Measurements from ENCODE around the gene SMLR1.

The SMLR1 gene

GRCh38 chr6:130849594-130849993 is 22.4 kb downstream of the SMLR1 start:
- DNase-seq: no peak

- no peak for DNase-seq
These were observed 23.8 kb downstream of the SMLR1 start for GRCh38 chr6:130851026-130851425.

DNA sequence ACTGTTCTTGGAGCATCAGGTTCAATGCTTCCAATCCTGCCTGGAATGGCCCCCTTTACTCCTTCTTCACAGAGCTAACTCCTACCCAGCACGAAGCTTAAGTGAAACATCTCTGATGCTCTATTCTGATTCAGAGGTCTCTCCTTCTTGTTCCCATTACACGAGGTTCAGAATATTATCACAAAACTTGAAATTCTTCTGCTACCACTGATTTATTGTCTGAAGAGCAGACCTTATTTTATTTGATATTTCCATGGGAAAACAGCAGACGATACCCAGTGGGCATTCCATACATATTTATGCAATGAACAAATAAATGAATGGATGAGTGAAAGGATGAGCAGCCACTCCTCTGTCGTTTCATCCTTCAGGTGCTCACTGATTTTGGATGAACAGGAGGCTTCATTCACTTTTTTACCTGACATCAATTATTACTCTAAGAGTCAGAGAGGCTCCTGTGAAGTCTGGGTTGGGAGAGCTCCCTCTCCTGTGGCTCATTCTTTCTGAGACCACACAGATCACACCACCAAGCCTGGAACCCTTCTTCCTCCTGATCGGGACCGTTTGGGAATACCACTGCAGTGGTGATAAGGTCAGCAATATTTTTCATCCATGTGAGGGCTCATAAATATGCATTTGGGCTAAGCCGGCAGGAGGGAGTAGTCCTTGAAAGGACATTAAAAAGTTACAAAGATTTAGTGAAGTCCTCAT is 25.8 kb downstream of the SMLR1 start:
- DNase-seq: no peak

DNA sequence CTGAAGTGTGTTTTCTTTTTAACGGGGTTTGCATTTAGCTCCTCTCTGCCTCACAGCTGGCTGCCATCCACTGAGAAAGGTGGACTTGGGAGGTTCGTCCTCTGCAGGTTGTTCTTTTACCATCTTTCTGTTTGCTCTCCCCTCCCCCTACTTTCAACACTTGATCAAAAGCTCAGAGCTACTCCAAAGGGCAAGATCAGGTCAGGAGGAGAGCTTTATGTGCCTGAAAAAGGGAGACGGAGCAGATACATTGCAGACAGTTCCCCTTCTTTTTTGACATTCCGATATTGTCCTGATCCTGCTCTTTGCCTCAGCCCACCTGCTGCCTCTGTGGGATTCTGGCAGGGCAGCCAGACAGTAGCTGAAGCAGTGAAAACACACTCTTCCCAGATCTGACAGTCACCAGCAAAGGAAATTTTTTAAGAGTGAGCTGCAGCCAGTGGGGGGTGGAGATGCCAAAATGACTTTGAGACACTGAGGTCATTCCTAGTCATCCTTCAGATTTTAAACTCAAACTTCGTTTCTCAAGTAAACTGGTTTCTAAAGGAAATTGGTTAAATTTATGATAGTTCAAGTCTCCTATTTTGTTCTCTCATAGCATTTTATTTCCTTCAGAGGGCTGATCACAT is 26.5 kb downstream of the SMLR1 start:
- no peak for DNase-seq

DNA sequence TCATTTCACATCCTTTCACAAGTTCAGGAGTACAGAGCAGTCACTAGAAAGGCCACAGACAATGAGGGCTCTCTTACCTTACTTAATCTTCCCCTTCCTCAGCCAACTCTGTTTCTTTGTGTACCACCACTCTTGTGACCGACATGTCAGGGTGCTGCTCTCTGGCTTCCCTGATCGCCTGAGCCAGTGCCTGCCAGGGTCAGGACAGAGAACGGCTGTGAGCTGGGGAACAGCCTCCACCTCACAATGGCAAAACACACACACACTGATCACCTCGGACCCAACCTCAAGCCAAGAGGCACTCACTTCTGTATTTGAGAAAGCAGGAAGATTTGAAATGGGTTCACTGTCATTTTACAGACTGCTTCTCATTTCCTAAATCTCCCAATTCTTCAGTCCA is 30.8 kb downstream of the SMLR1 start:
- DNase-seq: no peak

DNA sequence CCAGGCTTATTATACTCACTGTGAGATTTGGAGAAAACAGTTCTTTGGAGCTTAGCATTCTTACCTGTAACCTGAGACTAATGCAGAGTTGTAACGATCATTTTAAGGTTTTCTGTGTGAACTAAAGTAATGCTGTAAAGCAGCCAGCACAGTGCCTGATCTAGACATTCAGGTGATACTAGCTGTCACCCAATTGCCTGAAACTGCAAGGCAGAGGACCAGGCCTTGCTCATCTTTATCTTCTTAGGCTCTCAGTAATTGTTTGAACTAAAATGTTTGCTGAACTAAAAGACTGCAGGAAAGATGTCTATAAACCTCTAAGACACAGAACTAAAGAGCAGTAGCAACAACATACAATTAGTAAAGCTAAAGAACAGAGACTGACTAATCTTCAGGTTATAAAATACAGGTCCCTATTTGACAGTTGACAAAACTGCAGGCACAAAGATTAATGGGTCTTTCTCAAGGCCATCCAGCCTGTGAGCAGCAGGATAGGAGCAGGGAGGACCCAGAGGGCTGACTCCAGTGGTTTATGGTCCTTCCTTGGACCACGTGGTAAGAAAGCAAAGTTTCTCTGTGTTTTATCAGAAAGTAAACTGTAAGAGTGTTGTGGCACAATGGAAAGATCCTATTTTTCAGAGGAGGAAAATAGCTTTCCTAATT is 31.4 kb downstream of the SMLR1 start:
- DNase-seq: no peak

DNA sequence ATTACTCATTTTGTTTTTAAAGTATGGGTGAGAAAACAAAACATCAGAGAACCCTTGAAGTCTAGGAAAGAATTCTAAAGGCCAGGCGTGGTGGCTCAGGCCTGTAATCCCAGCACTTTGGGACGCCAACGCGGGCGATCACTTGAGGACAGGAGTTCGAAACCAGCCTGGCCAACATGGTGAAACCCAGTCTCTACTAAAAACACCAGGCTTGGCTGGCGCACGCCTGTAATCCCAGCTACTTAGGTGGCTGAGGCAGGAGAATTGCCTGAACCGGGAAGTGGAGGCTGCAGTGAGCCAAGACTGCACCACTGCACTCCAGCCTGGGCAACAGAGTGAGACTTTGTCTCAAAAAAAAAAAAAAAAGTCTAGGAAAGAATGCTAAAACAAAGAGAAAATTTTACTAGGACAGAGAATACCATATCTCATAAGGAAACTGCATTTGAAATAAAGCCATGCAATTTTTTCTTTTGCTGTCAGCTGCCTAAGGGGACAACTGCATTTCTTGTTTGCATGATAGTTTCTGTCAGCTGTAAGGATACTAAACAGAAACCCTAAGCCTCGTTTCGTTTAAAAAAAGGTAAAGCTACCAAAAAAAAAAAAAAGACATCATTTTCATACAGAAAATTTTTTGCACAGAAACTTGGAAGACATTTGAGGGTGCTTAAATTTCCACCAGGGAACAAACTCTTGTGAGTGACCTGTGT is 32.1 kb downstream of the SMLR1 start:
- DNase-seq: no peak

DNA sequence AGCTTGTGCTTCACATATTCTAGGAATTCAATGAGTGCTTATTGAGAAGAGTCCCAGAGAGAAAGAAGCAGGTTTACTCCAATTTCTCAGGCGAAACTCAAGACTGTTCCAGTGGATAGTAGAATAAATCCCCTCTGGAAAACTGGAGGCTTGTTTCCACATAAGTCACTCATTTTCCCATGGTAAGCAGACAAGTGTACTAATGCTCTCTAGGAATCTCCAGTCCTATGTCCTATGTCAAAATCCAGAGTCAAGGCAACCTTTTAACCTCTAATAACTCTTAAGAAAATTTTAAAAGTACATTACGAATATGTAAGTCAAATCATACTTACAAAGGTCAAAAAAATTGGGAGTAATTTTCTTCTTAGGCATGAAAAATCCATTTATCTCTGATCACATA is 35.2 kb downstream of the SMLR1 start:
- DNase-seq: no peak

DNA sequence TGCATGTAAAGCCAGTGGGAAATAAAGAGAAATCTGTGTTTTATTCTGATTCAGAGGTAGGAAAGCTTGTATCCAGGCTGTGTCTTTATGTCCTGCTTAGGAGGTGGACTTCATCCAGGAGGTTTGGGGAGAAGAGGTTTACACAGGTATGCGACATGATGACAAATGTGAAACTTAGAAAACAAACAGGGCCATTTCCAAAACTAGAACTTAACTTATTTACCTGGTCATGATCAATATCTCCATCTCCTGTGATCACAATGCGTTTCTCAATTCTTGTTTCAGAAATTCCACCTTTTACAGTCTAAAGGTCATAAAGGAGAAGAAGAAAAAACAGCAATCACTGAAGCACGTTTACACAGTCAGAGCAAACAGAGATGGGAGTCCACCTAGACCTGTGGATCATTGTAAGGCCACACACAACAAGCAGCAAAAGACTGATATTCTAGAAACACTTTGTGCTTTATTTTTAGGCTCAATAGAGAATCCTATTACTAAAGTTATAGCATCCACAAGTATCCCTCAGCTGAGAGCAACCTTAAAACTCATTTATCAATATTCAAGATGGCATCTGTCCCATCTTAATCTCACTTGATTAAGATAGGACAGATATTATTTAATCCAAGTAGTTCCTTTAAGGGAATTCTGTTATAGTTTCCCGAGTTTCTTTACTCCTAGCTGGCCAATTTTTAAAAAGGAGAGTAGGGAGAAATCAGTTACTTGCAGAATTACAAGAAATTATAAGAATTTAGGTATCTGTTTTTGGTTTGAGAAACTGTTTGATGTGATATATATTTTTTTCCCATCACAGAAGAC is 36.4 kb downstream of the SMLR1 start:
- DNase-seq: no peak

- no peak for DNase-seq
These were observed 37.1 kb downstream of the SMLR1 start for GRCh38 chr6:130864344-130864743.

DNA sequence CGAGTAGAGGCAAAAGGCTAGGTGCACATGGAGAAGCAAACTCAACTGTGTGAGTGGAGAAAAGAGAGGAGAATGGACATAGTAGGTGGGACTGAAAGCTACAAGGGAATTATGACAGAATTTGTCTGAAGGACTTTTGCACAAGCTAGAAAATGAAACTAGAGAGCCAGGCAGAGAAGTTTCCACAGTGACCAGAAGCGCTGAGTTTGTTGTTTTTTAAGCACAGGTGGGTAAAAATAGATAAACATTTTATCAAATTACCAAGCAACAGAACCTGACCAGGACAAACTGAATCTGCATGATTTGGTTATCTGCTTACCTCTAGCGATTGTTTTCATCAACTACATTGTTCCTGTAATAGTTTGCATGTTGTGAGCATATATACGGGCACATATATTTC is 38.6 kb downstream of the SMLR1 start:
- DNase-seq: no peak

- DNase-seq: no peak
These were observed 42.5 kb downstream of the SMLR1 start for GRCh38 chr6:130869681-130870080.

- DNase-seq: no peak
These were observed 43.1 kb downstream of the SMLR1 start for GRCh38 chr6:130870179-130870880.

GRCh38 chr6:130872250-130873095 is 45.3 kb downstream of the SMLR1 start:
- peak in 31 of 51 donors; percentile 2 to 80 (median 47) for DNase-seq

DNA sequence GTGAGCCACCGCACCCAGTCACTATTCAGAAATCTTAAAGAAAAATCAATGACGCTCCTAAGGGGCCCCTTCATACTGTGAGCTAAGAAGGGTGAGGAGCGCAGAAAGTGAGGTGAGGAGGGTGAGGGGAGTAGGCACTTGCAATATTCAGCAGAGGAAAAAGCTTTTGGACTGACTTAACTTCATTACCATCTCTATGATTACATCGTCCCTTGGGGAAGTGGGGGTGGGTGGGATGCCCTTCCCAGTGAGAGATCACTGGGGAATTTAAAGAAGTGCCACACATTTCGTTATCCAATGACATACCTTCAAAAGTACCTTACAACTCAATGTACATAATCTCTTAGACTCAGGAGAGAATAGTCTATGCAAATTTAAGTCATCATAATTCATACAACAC is 46.5 kb downstream of the SMLR1 start:
- no peak for DNase-seq

- no peak for DNase-seq
These were observed 52.6 kb downstream of the SMLR1 start for GRCh38 chr6:130879826-130880225.

DNA sequence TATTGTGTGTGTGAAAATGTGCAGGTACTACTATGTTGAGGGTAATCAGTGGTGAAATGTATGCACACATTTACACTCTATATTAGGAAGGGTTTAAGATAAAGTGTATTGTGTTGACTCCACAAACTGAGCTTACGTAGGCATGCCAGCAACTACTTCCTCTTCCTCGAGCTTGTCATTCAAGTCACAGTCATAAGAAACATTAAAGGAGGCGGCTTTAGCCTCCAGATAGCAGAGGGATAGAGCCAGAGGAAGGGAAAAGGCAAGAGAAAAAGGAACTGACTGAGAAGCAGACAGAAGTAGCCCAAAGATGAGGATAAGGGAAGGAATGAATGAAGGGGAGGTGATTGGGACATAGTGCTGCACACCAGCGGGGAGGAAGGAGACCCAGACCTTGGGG is 55.2 kb downstream of the SMLR1 start:
- DNase-seq: no peak

DNA sequence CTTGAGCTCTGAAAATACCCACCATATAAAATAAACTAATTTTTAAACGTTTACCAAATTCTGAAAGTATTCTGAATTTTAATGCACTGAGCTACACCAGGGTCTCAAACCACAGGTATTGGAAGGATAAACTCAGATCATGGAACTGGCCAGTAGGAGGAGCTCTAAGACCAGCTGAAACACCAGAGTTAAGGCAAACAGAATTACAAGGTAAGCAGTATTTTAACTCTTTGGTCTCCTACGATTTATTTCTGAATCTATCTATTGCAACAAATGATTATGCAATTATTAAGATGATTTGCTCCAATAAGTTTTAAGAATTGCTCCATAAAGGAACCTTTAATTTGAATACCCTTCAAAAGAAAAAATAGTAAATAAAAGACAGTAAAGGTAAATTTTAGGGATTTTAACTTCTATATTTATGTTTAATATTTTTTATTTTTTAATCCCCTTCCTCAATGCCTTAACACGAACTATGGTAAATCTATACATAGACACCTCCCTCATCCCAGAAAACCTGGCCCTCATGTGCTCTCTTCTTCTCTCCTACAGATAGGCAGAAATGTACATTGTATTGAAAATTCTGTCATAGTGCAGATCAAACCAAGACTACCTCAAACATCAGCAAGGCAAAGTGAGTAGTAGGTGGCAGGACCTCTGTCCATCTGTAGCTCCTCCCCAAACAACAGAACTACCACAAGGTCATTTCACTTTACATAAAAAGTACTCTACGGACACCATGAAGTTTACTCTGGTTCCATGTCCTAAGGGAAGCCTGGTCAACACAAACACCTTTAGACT is 58.4 kb downstream of the SMLR1 start:
- DNase-seq: peak in 30 of 51 donors; percentile 7 to 85 (median 44)
